PFSK-1 (cell line): Measurements from ENCODE around the gene SLCO3A1.

Experiments used
- FOXP2 ChIP-seq: optimal IDR thresholded peaks from 2 replicates; pipeline ENCODE3; 2011; ENCODE audit warnings: borderline replicate concordance, control low read depth, inconsistent platforms; ENCODE audit not compliant: insufficient read depth; ENCODE audit errors: extremely low read length, extremely low read depth
- POLR2AphosphoS5 ChIP-seq: IDR thresholded peaks from 2 replicates; pipeline ENCODE4 v1.6.1; 2012; ENCODE audit warnings: low read depth, mild to moderate bottlenecking, control low read depth, low read length, moderate library complexity
- SIN3A ChIP-seq: IDR thresholded peaks from 2 replicates; pipeline ENCODE4 v1.6.1; 2012; ENCODE audit warnings: mild to moderate bottlenecking, low read length, moderate library complexity, borderline replicate concordance; ENCODE audit not compliant: insufficient read depth
- TAF1 ChIP-seq: IDR thresholded peaks from 2 replicates; pipeline ENCODE4 v1.6.1; 2012; ENCODE audit warnings: low read length, control low read depth, borderline replicate concordance; ENCODE audit not compliant: insufficient read depth
- TF ChIP-seq, protein P1 (sequence below), 2 experiments: IDR thresholded peaks; 2 replicates each; pipeline versions ENCODE4 v1.6.1 to v1.8.0; 2011 to 2012; ENCODE audit warnings: low read depth in 2 of 2, low read length in 2 of 2, control low read depth in 1 of 2, inconsistent platforms in 1 of 2, mild to moderate bottlenecking in 1 of 2, moderate library complexity in 1 of 2; ENCODE audit not compliant: insufficient read depth in 1 of 2

SLCO3A1 gene

DNA sequence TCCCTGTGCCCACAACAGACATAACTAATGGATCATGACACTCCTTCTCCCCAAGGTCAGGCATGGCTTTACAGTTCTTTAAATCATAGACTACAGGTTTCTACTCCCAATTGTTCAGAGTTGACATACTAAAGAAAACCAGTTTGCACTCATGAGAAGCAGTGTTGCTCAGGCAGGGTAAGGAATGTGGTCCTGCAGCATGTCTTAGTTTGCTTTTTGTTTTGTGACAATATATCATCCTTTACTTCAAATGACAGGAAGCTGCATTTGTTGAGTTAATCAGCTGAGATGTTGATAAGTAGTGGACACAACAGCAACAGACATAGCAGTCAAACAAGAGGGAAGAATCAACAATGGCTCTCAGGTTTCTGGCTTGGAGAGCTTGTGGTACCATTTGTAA is 267.5 kb downstream of the SLCO3A1 start:
- TF ChIP-seq FOXP2 (no peak), TAF1 (no peak), SIN3A (no peak), POLR2AphosphoS5 (no peak)
- TF ChIP-seq, protein P1, sequence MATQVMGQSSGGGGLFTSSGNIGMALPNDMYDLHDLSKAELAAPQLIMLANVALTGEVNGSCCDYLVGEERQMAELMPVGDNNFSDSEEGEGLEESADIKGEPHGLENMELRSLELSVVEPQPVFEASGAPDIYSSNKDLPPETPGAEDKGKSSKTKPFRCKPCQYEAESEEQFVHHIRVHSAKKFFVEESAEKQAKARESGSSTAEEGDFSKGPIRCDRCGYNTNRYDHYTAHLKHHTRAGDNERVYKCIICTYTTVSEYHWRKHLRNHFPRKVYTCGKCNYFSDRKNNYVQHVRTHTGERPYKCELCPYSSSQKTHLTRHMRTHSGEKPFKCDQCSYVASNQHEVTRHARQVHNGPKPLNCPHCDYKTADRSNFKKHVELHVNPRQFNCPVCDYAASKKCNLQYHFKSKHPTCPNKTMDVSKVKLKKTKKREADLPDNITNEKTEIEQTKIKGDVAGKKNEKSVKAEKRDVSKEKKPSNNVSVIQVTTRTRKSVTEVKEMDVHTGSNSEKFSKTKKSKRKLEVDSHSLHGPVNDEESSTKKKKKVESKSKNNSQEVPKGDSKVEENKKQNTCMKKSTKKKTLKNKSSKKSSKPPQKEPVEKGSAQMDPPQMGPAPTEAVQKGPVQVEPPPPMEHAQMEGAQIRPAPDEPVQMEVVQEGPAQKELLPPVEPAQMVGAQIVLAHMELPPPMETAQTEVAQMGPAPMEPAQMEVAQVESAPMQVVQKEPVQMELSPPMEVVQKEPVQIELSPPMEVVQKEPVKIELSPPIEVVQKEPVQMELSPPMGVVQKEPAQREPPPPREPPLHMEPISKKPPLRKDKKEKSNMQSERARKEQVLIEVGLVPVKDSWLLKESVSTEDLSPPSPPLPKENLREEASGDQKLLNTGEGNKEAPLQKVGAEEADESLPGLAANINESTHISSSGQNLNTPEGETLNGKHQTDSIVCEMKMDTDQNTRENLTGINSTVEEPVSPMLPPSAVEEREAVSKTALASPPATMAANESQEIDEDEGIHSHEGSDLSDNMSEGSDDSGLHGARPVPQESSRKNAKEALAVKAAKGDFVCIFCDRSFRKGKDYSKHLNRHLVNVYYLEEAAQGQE (IDR thresholded peaks at IDR 0.05; ENCODE audit: insufficient read depth in 1 of 2, low read depth in 2 of 2, low read length in 2 of 2) = no peak

DNA sequence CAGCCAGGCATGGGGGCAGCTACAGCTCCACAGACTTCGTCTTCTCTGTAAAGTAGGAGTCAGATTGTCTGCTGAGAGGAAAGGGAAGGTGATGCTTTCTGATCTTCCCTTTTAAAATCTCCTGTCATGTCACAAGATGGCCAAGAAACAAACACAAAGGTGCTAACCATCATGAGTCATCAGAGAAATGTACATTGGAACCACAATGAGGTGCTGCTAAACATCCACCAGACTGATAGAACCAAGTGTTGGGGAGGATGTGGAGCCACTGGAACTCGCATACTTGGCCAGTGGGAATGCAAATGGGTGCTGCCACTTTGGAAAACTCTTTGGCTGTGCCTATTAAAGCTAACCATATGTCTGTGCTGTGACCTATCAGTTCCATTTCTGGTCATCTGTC is 268.8 kb downstream of the SLCO3A1 start:
- TF ChIP-seq TAF1 (no peak), SIN3A (no peak), FOXP2 (no peak), POLR2AphosphoS5 (no peak)
- TF ChIP-seq, protein P1 (IDR thresholded peaks at IDR 0.05; ENCODE audit: insufficient read depth in 1 of 2, low read depth in 2 of 2, low read length in 2 of 2) = no peak

DNA sequence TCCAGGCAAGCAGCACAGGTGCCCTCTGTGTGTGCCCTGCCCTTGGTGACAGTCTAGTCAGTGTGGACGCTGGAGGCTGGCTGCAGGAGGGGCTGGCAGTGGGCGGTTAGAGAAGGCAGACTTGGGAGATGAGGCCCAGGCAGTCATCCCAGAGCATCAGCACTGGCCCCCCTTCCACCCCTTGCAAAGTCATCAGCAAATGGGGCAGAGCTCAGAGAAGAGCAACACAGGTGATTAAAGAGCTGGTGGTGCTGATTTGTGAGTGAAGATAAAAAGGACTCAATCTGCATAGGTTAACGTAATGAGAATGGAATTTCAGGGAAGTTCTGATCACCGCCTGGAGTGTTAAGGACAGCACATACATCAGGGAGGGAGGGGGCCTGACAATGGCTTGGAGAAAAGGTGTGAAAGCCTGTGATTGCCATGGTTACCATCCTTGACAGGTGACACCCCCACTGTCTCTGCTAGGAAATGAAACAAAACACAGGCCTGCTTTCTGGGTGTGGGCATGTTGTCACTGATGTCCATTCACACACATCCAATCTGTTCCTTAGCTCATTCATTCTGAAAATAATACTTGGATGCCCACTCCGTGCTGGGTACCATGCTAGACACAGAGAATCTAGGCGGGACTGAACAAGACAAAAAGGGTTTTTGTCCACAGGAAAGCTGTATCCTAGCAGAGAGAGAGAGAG is 270.6 kb downstream of the SLCO3A1 start:
- TF ChIP-seq FOXP2 (no peak), SIN3A (no peak), POLR2AphosphoS5 (no peak), TAF1 (no peak)
- TF ChIP-seq, protein P1 (IDR thresholded peaks at IDR 0.05; ENCODE audit: insufficient read depth in 1 of 2, low read depth in 2 of 2, low read length in 2 of 2) = no peak

DNA sequence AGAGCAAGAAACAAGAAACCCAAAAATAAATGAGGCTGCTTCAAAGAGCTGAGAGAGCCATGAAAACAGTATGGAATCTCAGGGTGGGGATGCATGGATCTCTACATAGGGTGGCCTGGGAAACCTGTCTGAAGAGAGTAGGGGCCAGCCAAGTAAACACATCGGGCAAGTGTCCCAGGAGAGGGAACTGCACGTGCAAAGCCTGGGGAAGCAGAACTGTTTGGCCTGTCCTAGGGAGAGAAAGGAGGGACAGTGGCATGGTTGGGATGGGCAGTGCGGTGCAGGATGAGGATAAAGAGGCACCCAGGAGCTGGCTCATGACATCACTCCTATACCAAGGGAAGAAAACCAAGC is 271.1 kb downstream of the SLCO3A1 start:
- TF ChIP-seq FOXP2 (no peak), TAF1 (no peak), SIN3A (no peak)
- TF ChIP-seq, protein P1 (IDR thresholded peaks at IDR 0.05; ENCODE audit: insufficient read depth in 1 of 2, low read depth in 2 of 2, low read length in 2 of 2) = no peak
